Keratinocyte (primary cell): ENCODE data around the gene RIMS1.

ENCODE experiments used
- CTCF ChIP-seq, 3 experiments: IDR thresholded peaks in 1 of 3; conservative IDR thresholded peaks in 1 of 3; optimal IDR thresholded peaks in 1 of 3; 2 replicates in 2 of 3; 3 replicates in 1 of 3; pipeline versions ENCODE3 to v1.5.1; 2011; ENCODE audit warnings: low read length in 3 of 3, mild to moderate bottlenecking in 3 of 3, moderate library complexity in 2 of 3, control low read depth in 1 of 3, inconsistent platforms in 1 of 3; ENCODE audit not compliant: insufficient read depth in 2 of 3; ENCODE audit errors: extremely low read depth in 1 of 3
- EZH2 ChIP-seq: IDR thresholded peaks from one replicate; pipeline ENCODE4 v1.6.1; 2012; ENCODE audit warnings: inconsistent platforms, mild to moderate bottlenecking, low read length, moderate library complexity

- TF ChIP-seq CTCF (optimal IDR thresholded peaks at IDR 0.05 in 1 of 3, IDR thresholded peaks at IDR 0.05 in 1 of 3, conservative IDR thresholded peaks at IDR 0.05 in 1 of 3; ENCODE audit: extremely low read depth in 1 of 3, insufficient read depth in 2 of 3, low read length in 3 of 3) (no peak), EZH2 (no peak)
Measured at GRCh38 chr6:71913444-71914234, 27.3 kb downstream of the RIMS1 start.
